ENCODE data around the gene RNF157. TPM values are rescaled to one million over a fixed set of nuclear protein-coding genes. Genes with fewer than 3 reads are reported as not detected.
"Not testable (repeated sequence)": the region's sequence is repeated elsewhere in the genome, so short reads cannot be mapped to it uniquely, and the experiment has no call there.

RNF157 gene
- total and polyA plus RNA-seq, 8 donors: 0.95 to 41.4 (median 4.5) TPM

GRCh38 chr17:76248013-76248782, 7.9 kb upstream of the RNF157 start:
- peaks cover 0 to 10% (median 0%) of the 10 kb centered on the region in 3 donors for H3K27me3 ChIP-seq
- intact Hi-C loops (cut with DNase I; ENCODE audit: low total_unique reads): no loop called here
- TF ChIP-seq, protein P1, sequence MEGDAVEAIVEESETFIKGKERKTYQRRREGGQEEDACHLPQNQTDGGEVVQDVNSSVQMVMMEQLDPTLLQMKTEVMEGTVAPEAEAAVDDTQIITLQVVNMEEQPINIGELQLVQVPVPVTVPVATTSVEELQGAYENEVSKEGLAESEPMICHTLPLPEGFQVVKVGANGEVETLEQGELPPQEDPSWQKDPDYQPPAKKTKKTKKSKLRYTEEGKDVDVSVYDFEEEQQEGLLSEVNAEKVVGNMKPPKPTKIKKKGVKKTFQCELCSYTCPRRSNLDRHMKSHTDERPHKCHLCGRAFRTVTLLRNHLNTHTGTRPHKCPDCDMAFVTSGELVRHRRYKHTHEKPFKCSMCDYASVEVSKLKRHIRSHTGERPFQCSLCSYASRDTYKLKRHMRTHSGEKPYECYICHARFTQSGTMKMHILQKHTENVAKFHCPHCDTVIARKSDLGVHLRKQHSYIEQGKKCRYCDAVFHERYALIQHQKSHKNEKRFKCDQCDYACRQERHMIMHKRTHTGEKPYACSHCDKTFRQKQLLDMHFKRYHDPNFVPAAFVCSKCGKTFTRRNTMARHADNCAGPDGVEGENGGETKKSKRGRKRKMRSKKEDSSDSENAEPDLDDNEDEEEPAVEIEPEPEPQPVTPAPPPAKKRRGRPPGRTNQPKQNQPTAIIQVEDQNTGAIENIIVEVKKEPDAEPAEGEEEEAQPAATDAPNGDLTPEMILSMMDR (IDR thresholded peaks at IDR 0.05): peak in 1 of 7 experiments; percentile 35
- TF ChIP-seq EP300 (IDR thresholded peaks at IDR 0.05) (no peak), POLR2A (IDR thresholded peaks at IDR 0.05) (no peak)
- H3K36me3 ChIP-seq: no peaks in the 10 kb centered on the region
- DNase-seq: peak in 1 of 2 donors; percentile 28
- no peak overlapping the region for H3K27ac ChIP-seq
- 62 to 69% (median 66%) methylated on average over 11 of the region's 11 CpGs for WGBS, 5 donors
- no peak overlapping the region for H3K4me3 ChIP-seq
- peaks cover 18 to 26% (median 20%) of the 10 kb centered on the region in 4 donors for H3K4me1 ChIP-seq
- H3K9me3 ChIP-seq: no peaks in the 10 kb centered on the region

GRCh38 chr17:76247304-76247703, 7.0 kb upstream of the RNF157 start:
- no peak for TF ChIP-seq EP300 (IDR thresholded peaks at IDR 0.05)
- no peak for TF ChIP-seq POLR2A (IDR thresholded peaks at IDR 0.05)
- TF ChIP-seq, protein P1 (IDR thresholded peaks at IDR 0.05): no peak
- no peak for TF ChIP-seq POLR2AphosphoS5 (IDR thresholded peaks at IDR 0.05)
- intact Hi-C loops (cut with DNase I; ENCODE audit: low total_unique reads): no loop called here
- H3K4me3 ChIP-seq: no peak overlapping the region
- H3K27ac ChIP-seq: no peak overlapping the region
- H3K4me1 ChIP-seq: peaks cover 9 to 17% (median 13%) of the 10 kb centered on the region in 4 donors
- H3K27me3 ChIP-seq: peaks cover 0 to 19% (median 0%) of the 10 kb centered on the region in 3 donors
- DNase-seq: no peak
- WGBS, 5 donors: 87 to 93% (median 92%) methylated on average over 8 of the region's 8 CpGs
- no peaks in the 10 kb centered on the region for H3K9me3 ChIP-seq
- no peaks in the 10 kb centered on the region for H3K36me3 ChIP-seq

DNA sequence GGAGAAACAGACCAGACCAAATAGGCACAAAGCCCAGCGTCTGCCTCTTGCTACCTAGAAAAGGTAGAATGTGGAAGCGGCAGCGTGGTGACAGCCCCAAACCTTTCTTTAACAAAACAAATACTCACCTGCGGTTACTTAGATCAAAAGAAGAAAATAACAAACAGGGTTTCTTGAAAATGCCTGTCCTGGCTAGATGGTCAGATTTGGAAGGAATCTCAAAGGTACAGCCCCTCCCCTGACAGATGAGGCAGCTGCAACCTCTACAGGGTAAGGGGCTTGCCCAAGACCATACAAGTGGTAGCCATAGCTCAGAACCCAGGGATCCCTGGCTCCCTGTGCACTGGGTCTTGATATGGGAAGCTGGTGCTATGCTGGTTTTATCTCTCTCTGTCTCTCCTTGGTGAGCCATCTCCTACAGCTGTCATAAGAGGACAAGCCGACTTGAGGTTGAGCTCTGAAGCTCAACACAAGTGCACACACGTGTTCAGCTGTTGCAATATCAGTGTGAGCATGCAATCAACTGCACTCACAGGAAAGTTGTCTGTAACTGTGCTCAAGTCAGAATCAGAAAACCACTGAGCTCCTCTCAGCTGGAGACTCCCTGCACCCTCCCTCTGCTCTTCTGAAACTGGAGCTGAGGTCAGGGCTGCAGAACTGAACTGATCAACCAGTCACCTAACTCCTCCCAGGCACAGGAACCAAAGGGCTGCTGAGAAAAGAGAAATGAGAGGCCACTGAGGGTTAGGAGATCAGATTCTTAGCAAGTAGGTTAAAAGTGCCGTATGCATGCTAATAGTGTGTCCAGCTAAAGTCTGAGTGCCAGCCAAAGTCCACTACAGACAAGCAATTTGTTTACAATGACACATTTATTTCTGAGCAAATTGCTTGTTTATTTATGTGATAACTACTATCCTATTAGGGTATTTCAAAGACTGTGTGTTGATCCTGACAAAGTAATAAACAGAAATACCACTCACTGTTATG, 6.1 kb upstream of the RNF157 start:
- TF ChIP-seq, protein P1 (IDR thresholded peaks at IDR 0.05): no peak
- peak in 1 of 3 donors; percentile 49 for TF ChIP-seq POLR2AphosphoS5 (IDR thresholded peaks at IDR 0.05)
- intact Hi-C loops (cut with DNase I; ENCODE audit: low total_unique reads): no loop called here
- H3K9me3 ChIP-seq: no peaks in the 10 kb centered on the region
- H3K27ac ChIP-seq: no peak overlapping the region
- peaks cover 0 to 29% (median 4%) of the 10 kb centered on the region in 3 donors for H3K27me3 ChIP-seq
- no peaks in the 10 kb centered on the region for H3K36me3 ChIP-seq
- H3K4me3 ChIP-seq: no peak overlapping the region
- WGBS, 5 donors: 56 to 68% (median 65%) methylated on average over 7 of the region's 7 CpGs
- peaks cover 2 to 16% (median 10%) of the 10 kb centered on the region in 4 donors for H3K4me1 ChIP-seq
- peak in 1 of 2 donors; percentile 54 for DNase-seq

GRCh38 chr17:76244721-76245120, 4.4 kb upstream of the RNF157 start:
- H3K27ac ChIP-seq; H3K9me3 ChIP-seq; H3K4me3 ChIP-seq; DNase-seq; intact Hi-C loops (cut with DNase I; ENCODE audit: low total_unique reads); H3K36me3 ChIP-seq: not testable (repeated sequence)
- H3K4me1 ChIP-seq: peaks cover 9 to 22% (median 15%) of the 10 kb centered on the region in 4 donors
- WGBS, 5 donors: 94 to 97% (median 96%) methylated on average over 8 of the region's 8 CpGs
- H3K27me3 ChIP-seq: peaks cover 0 to 39% (median 6%) of the 10 kb centered on the region in 3 donors
